Measurements from ENCODE around the gene SFMBT1.
A peak's percentile ranks its signal among the peaks of the same experiment; 100 is the strongest.

SFMBT1 gene

DNA sequence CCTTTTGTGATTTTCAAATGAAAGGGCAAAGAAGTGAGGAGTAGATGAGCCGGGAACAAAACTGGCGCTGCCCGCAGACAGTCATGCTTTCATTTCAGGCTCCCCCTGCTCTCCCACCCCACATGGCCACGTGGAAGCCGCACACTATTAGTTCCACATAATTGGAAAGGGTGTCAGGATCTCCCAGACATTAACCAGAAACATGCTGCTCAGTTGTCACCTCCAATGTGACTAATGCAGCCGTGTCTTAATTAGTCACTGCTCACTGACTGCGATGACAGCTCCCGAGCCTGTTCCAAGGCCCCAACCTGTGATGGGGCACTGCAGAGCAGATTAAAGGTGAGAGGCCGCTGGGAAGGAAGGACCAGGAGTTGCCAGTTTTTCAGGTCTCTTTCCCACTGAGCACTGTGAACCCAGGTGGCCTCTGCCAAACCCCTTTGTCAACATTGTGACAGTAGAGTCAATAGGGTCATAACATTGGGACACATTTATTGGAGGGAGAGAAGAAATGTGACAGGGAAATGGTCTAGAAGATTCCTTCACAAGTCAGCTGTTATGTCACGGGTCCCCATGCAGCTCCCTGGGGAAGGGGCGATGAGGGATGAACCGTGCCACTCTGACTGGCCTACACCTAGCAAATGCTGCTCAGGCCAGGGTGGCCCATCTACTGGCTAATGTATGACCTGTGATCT, 38.6 kb upstream of the SFMBT1 start:
- DNase-seq (ENCODE audit: low read depth), result no peak
- no peak overlapping the region for H3K4me3 ChIP-seq (ENCODE audit: control insufficient read depth, low read depth, low read length)
- TF ChIP-seq, protein P1, sequence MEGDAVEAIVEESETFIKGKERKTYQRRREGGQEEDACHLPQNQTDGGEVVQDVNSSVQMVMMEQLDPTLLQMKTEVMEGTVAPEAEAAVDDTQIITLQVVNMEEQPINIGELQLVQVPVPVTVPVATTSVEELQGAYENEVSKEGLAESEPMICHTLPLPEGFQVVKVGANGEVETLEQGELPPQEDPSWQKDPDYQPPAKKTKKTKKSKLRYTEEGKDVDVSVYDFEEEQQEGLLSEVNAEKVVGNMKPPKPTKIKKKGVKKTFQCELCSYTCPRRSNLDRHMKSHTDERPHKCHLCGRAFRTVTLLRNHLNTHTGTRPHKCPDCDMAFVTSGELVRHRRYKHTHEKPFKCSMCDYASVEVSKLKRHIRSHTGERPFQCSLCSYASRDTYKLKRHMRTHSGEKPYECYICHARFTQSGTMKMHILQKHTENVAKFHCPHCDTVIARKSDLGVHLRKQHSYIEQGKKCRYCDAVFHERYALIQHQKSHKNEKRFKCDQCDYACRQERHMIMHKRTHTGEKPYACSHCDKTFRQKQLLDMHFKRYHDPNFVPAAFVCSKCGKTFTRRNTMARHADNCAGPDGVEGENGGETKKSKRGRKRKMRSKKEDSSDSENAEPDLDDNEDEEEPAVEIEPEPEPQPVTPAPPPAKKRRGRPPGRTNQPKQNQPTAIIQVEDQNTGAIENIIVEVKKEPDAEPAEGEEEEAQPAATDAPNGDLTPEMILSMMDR (IDR thresholded peaks at IDR 0.05; ENCODE audit: control insufficient read depth, insufficient read depth, low read depth, low read length, missing control alignments), result no peak

DNA sequence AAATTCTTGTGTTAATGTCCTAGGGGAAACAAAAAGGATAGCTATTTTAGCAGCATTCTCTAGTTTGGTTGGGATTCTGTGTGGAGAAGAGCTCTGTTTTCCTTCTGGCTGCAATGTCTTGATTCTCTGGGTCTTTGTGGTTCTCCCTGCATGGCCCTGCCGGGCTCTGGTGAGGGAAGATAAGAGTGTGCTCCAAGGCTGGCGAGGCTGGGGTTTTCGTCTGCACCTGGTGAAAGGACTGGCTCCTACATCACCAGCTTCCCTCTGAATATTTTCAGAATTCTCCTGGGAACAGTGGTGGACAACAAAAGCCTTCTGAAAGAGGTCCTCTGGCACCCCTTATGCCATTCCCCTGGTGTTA, 38.1 kb upstream of the SFMBT1 start:
- no peak overlapping the region for H3K4me3 ChIP-seq (ENCODE audit: control insufficient read depth, low read depth, low read length)
- DNase-seq (ENCODE audit: low read depth), result no peak
- TF ChIP-seq, protein P1 (IDR thresholded peaks at IDR 0.05; ENCODE audit: control insufficient read depth, insufficient read depth, low read depth, low read length, missing control alignments), result no peak

- TF ChIP-seq, protein P1 (IDR thresholded peaks at IDR 0.05; ENCODE audit: control insufficient read depth, insufficient read depth, low read depth, low read length, missing control alignments), result no peak
- no peak overlapping the region for H3K4me3 ChIP-seq (ENCODE audit: control insufficient read depth, low read depth, low read length)
- peak; percentile 52 for DNase-seq (ENCODE audit: low read depth)
These were observed 37.6 kb upstream of the SFMBT1 start for GRCh38 chr3:53083521-53083920.

DNA sequence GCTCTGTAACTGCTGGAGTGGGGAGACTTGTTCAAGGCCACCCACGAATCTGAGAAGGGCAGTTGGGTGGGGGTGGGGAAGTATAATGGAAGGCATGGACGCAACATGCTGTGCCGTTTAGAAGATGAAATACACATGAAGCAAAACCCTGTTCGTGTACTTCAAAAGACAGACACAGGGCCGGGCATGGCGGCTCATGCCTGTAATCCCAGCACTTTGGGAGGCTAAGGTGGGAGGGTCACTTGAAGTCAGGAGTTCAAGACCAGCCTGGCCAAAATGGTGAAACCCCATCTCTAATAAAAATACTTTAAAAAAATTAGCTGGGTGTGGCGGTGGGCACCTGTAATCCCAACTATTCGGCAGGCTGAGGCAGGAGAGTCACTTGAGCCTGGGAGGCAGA, 36.9 kb upstream of the SFMBT1 start:
- TF ChIP-seq, protein P1 (IDR thresholded peaks at IDR 0.05; ENCODE audit: control insufficient read depth, insufficient read depth, low read depth, low read length, missing control alignments), result no peak
- no peak overlapping the region for H3K4me3 ChIP-seq (ENCODE audit: control insufficient read depth, low read depth, low read length)
- DNase-seq (ENCODE audit: low read depth), result no peak

DNA sequence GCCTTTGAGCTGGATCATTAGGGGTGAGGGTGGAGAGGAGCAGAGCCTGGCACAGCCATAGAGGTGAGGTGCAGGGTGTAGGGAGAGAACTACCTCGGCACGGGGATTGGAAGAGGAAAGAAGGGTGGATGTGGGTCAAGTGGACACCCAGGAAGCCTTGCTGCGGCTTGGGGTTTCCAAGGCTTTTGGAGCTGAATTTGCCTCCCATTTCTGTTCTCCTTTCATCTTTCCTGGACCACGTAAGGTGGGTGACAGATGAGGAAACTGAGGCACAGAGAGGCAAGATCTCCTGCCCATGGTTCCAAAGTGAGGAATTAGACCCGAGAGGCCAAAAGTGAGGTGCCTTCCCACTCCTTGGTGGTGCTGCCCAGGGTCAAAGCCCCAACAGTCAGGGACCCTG, 35.4 kb upstream of the SFMBT1 start:
- DNase-seq (ENCODE audit: low read depth), result no peak

DNA sequence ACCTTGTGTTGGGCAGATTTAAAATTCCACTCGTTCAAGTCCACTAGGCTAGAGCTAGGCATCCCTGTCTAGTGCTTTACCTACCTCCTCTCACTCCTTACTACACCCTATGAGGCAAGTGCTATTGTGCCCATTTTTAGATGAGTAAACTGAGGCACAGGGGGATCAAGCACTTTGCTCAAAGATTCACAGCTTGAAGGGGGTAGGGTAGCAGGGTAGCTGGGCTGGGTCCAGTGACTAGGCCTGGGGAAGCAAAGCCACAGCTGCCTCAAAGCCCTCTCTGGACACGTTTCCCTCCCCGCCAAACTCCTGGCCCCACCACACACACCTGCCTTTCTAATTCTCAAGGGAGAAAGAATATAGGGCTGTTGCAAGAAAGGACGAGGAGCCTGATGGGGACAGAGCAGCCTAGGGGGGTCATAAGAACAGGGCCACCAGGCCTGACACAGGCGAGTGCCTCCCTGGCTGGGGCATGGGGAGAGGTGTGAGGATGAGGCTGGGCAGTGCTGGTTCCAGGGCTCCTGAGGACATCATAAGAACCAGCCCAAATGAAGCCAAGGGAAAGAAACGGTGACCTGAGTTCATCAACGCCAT, 34.8 kb upstream of the SFMBT1 start:
- no peak overlapping the region for H3K4me3 ChIP-seq (ENCODE audit: control insufficient read depth, low read depth, low read length)
- DNase-seq (ENCODE audit: low read depth), result no peak
- TF ChIP-seq, protein P1 (IDR thresholded peaks at IDR 0.05; ENCODE audit: control insufficient read depth, insufficient read depth, low read depth, low read length, missing control alignments), result no peak

More for the DNA sequence above, 35.4 kb upstream of the SFMBT1 start:
- TF ChIP-seq, protein P1 (IDR thresholded peaks at IDR 0.05; ENCODE audit: control insufficient read depth, insufficient read depth, low read depth, low read length, missing control alignments), result no peak
- H3K4me3 ChIP-seq (ENCODE audit: control insufficient read depth, low read depth, low read length), result no peak overlapping the region

Data from AG09309 (cell line).